K562 (cell line): ENCODE results near the gene ARHGAP32. TPM values are rescaled to one million over a fixed set of nuclear protein-coding genes. Genes with fewer than 3 reads are reported as not detected.

Source experiments
- ATAC-seq: fragments of 200-7000 bp; cut with Tn5 transposase; 3 replicates; pipeline ENCODE4 v1.9.1; 2020; ENCODE audit warnings: moderate library complexity
- BruUV-seq: library from RNA; stranded (reverse); fragments of 400-500 nt; replicated peaks from 2 replicates; lab custom pipeline; 2021; lab: Mats Ljungman, UMichigan
- CTCF ChIA-PET: fragments of 300-600 bp; formaldehyde crosslinking; extraction: SDS; loops from one replicate; lab custom pipeline; 2021; ENCODE audit warnings: low intra/inter-chr PET ratio; lab: Yijun Ruan, JAX
- POLR2A ChIA-PET: fragments of 300-600, 350-650 bp; sonication (Branson Sonifier 250); formaldehyde crosslinking; extraction: SDS; loops from one replicate; lab custom pipeline; 2021; ENCODE audit warnings: antibody characterized with exemption, inconsistent platforms; lab: Yijun Ruan, JAX
- DNase-seq, 4 experiments: peaks; one replicate each; pipeline versions ENCODE4 v3.0.0 to v3.0.0-alpha.2; 2011 to 2018; ENCODE audit warnings: low spot score in 3 of 4, mixed read lengths in 3 of 4; ENCODE audit errors: extremely low read depth in 1 of 4
- FAIRE-seq: peaks from 2 replicates; lab custom pipeline; 2011; peaks lifted over from hg19 to GRCh38; lab: Jason Lieb, UNC
- H2AFZ ChIP-seq: 2 replicates; pipeline ENCODE4 v1.6.0; 2011; ENCODE audit warnings: low read depth, low read length, control low read depth, inconsistent platforms
- H3K27ac ChIP-seq: fragments of 200-600 bp; 3 replicates; pipeline ENCODE4 v1.8.0; 2011; ENCODE audit warnings: low read depth, mild to moderate bottlenecking, control low read depth, inconsistent platforms, low read length, moderate library complexity, mixed read lengths; ENCODE audit errors: extremely low read depth
- H3K27me3 ChIP-seq, 2 experiments: fragments of 300-600 bp in 1 of 2; 2 replicates in 1 of 2; 3 replicates in 1 of 2; pipeline versions ENCODE4 v1.6.0 to v1.8.0; 2011; ENCODE audit warnings: inconsistent platforms in 2 of 2, low read length in 2 of 2, mild to moderate bottlenecking in 1 of 2, mixed read lengths in 1 of 2, moderate library complexity in 1 of 2; ENCODE audit not compliant: control insufficient read depth in 2 of 2, insufficient read depth in 2 of 2
- H3K36me3 ChIP-seq: fragments of 300-600 bp; 3 replicates; pipeline ENCODE4 v1.8.0; 2011; ENCODE audit warnings: mild to moderate bottlenecking, low read length, inconsistent platforms; ENCODE audit not compliant: control insufficient read depth, insufficient read depth
- H3K4me1 ChIP-seq, 2 experiments: fragments of 200-600 bp in 1 of 2; replicated peaks in 1 of 2; 2 replicates in 1 of 2; 3 replicates in 1 of 2; pipeline versions ENCODE4 v1.5.1 to v1.8.0; 2011; ENCODE audit warnings: inconsistent platforms in 2 of 2, low read length in 2 of 2, mild to moderate bottlenecking in 1 of 2, mixed read lengths in 1 of 2, moderate library complexity in 1 of 2; ENCODE audit not compliant: control insufficient read depth in 2 of 2, insufficient read depth in 2 of 2
- H3K4me2 ChIP-seq: 2 replicates; pipeline ENCODE4 v1.6.1; 2011; ENCODE audit warnings: low read length, control low read depth, inconsistent platforms, mixed read lengths; ENCODE audit not compliant: insufficient read depth
- H3K4me3 ChIP-seq: fragments of 200-600 bp; sonication (generic), shearing (Covaris generic); 2 replicates; pipeline ENCODE4 v1.5.1; 2016; ENCODE audit warnings: control low read depth, inconsistent platforms
- H3K79me2 ChIP-seq: fragments of 200-600 bp; 3 replicates; pipeline ENCODE4 v1.8.0; 2011; ENCODE audit warnings: low read length, inconsistent platforms; ENCODE audit not compliant: control insufficient read depth, insufficient read depth
- H3K9ac ChIP-seq, 2 experiments: 2 replicates each; pipeline versions ENCODE4 v1.6.0 to v1.6.1; 2011; ENCODE audit warnings: low read depth in 2 of 2, low read length in 2 of 2, control low read depth in 1 of 2, inconsistent platforms in 1 of 2, mild to moderate bottlenecking in 1 of 2, mixed read lengths in 1 of 2; ENCODE audit not compliant: insufficient read depth in 1 of 2
- H3K9me1 ChIP-seq: one replicate; pipeline ENCODE4 v1.6.0; 2011; ENCODE audit warnings: inconsistent platforms, mild to moderate bottlenecking, low read length, moderate library complexity; ENCODE audit not compliant: control insufficient read depth, insufficient read depth
- H3K9me3 ChIP-seq: replicated peaks from 2 replicates; pipeline ENCODE4 v1.5.1; 2011; ENCODE audit warnings: low read depth, low read length, inconsistent platforms; ENCODE audit not compliant: control insufficient read depth, insufficient read depth
- H4K20me1 ChIP-seq: replicated peaks from 2 replicates; pipeline ENCODE4 v1.6.1; 2011; ENCODE audit warnings: low read length, inconsistent platforms, mixed read lengths; ENCODE audit not compliant: control insufficient read depth, insufficient read depth
- BCOR ChIP-seq: fragments of 450-650 bp; IDR thresholded peaks from 2 replicates; pipeline ENCODE4 v1.6.1; 2016
- CBX5 ChIP-seq: IDR thresholded peaks from 2 replicates; pipeline ENCODE4 v1.6.1; 2014; ENCODE audit warnings: low read depth, borderline replicate concordance
- ETV6 ChIP-seq, 3 experiments: fragments of 150-350 bp in 1 of 3; sonication (generic) in 1 of 3; formaldehyde crosslinking in 1 of 3; IDR thresholded peaks; 2 replicates each; pipeline versions ENCODE4 v1.6.1 to v1.8.0; 2014 to 2022; ENCODE audit warnings: borderline replicate concordance in 2 of 3, low read depth in 2 of 3, antibody characterized with exemption in 1 of 3, low read length in 1 of 3, mild to moderate bottlenecking in 1 of 3, missing genetic modification reagents in 1 of 3
- MTA3 ChIP-seq: fragments of 450-650 bp; formaldehyde crosslinking; IDR thresholded peaks from 2 replicates; pipeline ENCODE4 v1.6.1; 2017; ENCODE audit warnings: mild to moderate bottlenecking, borderline replicate concordance
- PHF20 ChIP-seq: fragments of 450-650 bp; IDR thresholded peaks from 2 replicates; pipeline ENCODE4 v1.6.1; 2018; ENCODE audit not compliant: partially characterized antibody
- RB1 ChIP-seq: fragments of 450-650 bp; IDR thresholded peaks from 2 replicates; pipeline ENCODE4 v1.6.1; 2017; ENCODE audit warnings: low read depth, mild to moderate bottlenecking
- TAF7 ChIP-seq: fragments of 450-650 bp; IDR thresholded peaks from 2 replicates; pipeline ENCODE4 v1.6.1; 2016; ENCODE audit warnings: missing genetic modification characterization, missing compliant biosample characterization
- ZNF140 ChIP-seq: fragments of 250-450 bp; sonication (Bioruptor Pico); IDR thresholded peaks from 2 replicates; pipeline ENCODE4 v1.8.0; 2021; ENCODE audit warnings: moderate library complexity, mild to moderate bottlenecking, inconsistent platforms
- WGBS: fragments of 100-300 bp; shearing (Covaris generic); methylation state at CpG from one replicate; pipeline ENCODE4 v1.1.6; 2016; ENCODE audit warnings: low coverage, mixed read lengths; ENCODE audit not compliant: insufficient coverage; ENCODE audit errors: missing lambda C conversion rate; 5-methylcytosine and 5-hydroxymethylcytosine counted together
- in situ Hi-C: fragments of 300-500 bp; cut with MboI; formaldehyde crosslinking; loops from 4 replicates; pipeline ENCODE4 v1.15.0; 2018; ENCODE audit warnings: inconsistent platforms, mixed read lengths
- intact Hi-C: fragments of 100-400 bp; cut with micrococcal nuclease; formaldehyde crosslinking; loops from 2 replicates; pipeline ENCODE4 v1.14.2; 2022
- polyA plus RNA-seq, 8 experiments: library from polyadenylated mRNA; depleted of rRNA in 4 of 8; stranded (reverse) in 5 of 8; unstranded in 3 of 8; fragments of >200 nt; fragmentation: Nextera tagmentation in 2 of 8; fragmentation: Illumina TruSeq in 1 of 8; extraction: Ambion mirVana in 2 of 8; extraction: Trizol in 1 of 8; gene quantifications; 2 replicates each; pipeline versions ENCODE4 v1.2.1 to v1.2.3, GENCODE V29; 2011 to 2014; ENCODE audit warnings: inconsistent platforms in 1 of 8, missing spikeins in 1 of 8
- total RNA-seq, 7 experiments: library from RNA; depleted of rRNA in 6 of 7; stranded (reverse); fragments of >200 nt in 6 of 7; fragmentation: Illumina TruSeq in 2 of 7; extraction: Trizol in 2 of 7; gene quantifications; 2 replicates each; pipeline versions ENCODE4 v1.2.1 to v1.2.3, GENCODE V29; 2011 to 2021; ENCODE audit warnings: low replicate concordance in 1 of 7
- TF ChIP-seq, protein P1 (sequence below), 2 experiments: fragments of 450-650 bp; conservative IDR thresholded peaks; 2 replicates each; pipeline ENCODE4 v1.6.1; 2017; ENCODE audit warnings: mild to moderate bottlenecking in 2 of 2, moderate library complexity in 2 of 2
- TF ChIP-seq, protein P2 (sequence below), 2 experiments: IDR thresholded peaks; 2 replicates each; pipeline ENCODE4 v1.6.1; 2011; ENCODE audit warnings: borderline replicate concordance in 1 of 2, control low read depth in 1 of 2, low read depth in 1 of 2, low read length in 1 of 2, mild to moderate bottlenecking in 1 of 2, mixed read lengths in 1 of 2, moderate library complexity in 1 of 2; ENCODE audit not compliant: insufficient read depth in 1 of 2, insufficient read length in 1 of 2, poor library complexity in 1 of 2, severe bottlenecking in 1 of 2; ENCODE audit errors: extremely low read depth in 1 of 2
- TF ChIP-seq, protein P3 (sequence below): fragments of 250-450 bp; sonication (Bioruptor Pico); IDR thresholded peaks from 2 replicates; pipeline ENCODE4 v1.4.0; 2020; ENCODE audit warnings: mild to moderate bottlenecking, moderate library complexity

The ARHGAP32 gene
- total and polyA plus RNA-seq, 9 of the 15 experiments (the other 6 are each of a cell fraction or from before 2014, with no cell fraction given): 0.18 TPM; not detected in 8

DNA sequence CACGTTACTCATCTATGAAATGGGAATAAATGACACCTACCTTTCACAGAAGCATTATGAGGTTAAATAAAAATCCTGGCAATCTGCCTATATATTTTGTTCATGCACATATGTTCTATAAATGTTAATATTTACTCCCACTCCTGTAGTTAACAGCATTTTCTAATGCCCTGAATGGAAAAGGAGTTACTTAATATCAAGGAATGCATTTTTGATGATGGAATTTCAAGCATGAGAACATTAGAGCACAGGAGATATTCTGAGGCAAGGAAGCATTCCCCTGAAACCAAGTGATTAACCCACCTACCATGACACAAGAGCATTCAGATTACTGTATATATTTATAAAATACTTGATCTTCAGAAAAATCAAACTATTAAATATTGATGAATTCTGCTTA lies 102.1 kb downstream of the ARHGAP32 start (continued):
- TF ChIP-seq ETV6 (IDR thresholded peaks at IDR 0.05; ENCODE audit: borderline replicate concordance in 1 of 2, low read depth in 2 of 2, low read length in 1 of 2) (no peak), ETV6 (CRISPR knock-in tag; IDR thresholded peaks at IDR 0.05; ENCODE audit: borderline replicate concordance) (no peak)

DNA sequence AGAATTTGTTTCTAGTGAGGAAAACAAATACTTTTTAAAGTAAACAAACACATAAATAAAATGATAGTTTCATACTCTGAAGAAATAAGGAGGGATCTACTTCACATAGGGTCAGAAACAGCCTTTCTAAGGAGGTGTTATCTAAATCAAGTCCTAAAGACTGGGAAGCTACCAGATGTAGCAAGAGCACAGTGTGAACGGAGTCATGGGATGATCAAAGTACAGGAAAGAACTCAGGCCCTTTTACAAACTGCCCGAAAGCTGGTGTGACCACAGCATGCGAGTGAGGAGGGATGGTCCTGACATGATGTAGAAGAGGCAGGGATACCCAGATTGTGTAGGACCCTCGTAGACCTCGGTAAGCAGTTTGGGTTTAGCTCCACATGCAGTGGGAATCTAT lies 102.8 kb downstream of the ARHGAP32 start:
- no peaks in the 10 kb centered on the region for H3K4me1 ChIP-seq
- no peak for TF ChIP-seq BCOR
- TF ChIP-seq RB1: no peak
- TF ChIP-seq, protein P1, sequence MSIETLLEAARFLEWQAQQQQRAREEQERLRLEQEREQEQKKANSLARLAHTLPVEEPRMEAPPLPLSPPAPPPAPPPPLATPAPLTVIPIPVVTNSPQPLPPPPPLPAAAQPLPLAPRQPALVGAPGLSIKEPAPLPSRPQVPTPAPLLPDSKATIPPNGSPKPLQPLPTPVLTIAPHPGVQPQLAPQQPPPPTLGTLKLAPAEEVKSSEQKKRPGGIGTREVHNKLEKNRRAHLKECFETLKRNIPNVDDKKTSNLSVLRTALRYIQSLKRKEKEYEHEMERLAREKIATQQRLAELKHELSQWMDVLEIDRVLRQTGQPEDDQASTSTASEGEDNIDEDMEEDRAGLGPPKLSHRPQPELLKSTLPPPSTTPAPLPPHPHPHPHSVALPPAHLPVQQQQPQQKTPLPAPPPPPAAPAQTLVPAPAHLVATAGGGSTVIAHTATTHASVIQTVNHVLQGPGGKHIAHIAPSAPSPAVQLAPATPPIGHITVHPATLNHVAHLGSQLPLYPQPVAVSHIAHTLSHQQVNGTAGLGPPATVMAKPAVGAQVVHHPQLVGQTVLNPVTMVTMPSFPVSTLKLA (conservative IDR thresholded peaks at IDR 0.05): no peak
- no peak for TF ChIP-seq MTA3
- no peak for TF ChIP-seq PHF20
- TF ChIP-seq CBX5: no peak
- TF ChIP-seq, protein P2, sequence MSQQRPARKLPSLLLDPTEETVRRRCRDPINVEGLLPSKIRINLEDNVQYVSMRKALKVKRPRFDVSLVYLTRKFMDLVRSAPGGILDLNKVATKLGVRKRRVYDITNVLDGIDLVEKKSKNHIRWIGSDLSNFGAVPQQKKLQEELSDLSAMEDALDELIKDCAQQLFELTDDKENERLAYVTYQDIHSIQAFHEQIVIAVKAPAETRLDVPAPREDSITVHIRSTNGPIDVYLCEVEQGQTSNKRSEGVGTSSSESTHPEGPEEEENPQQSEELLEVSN (IDR thresholded peaks at IDR 0.05; ENCODE audit: borderline replicate concordance in 1 of 2, extremely low read depth in 1 of 2, insufficient read depth in 1 of 2, insufficient read length in 1 of 2, low read depth in 1 of 2, low read length in 1 of 2, poor library complexity in 1 of 2, severe bottlenecking in 1 of 2): no peak
- TF ChIP-seq, protein P3, sequence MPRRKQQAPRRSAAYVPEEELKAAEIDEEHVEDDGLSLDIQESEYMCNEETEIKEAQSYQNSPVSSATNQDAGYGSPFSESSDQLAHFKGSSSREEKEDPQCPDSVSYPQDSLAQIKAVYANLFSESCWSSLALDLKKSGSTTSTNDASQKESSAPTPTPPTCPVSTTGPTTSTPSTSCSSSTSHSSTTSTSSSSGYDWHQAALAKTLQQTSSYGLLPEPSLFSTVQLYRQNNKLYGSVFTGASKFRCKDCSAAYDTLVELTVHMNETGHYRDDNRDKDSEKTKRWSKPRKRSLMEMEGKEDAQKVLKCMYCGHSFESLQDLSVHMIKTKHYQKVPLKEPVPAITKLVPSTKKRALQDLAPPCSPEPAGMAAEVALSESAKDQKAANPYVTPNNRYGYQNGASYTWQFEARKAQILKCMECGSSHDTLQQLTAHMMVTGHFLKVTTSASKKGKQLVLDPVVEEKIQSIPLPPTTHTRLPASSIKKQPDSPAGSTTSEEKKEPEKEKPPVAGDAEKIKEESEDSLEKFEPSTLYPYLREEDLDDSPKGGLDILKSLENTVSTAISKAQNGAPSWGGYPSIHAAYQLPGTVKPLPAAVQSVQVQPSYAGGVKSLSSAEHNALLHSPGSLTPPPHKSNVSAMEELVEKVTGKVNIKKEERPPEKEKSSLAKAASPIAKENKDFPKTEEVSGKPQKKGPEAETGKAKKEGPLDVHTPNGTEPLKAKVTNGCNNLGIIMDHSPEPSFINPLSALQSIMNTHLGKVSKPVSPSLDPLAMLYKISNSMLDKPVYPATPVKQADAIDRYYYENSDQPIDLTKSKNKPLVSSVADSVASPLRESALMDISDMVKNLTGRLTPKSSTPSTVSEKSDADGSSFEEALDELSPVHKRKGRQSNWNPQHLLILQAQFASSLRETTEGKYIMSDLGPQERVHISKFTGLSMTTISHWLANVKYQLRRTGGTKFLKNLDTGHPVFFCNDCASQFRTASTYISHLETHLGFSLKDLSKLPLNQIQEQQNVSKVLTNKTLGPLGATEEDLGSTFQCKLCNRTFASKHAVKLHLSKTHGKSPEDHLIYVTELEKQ (CRISPR knock-in tag): no peak
- no peak for TF ChIP-seq TAF7
- no peak for TF ChIP-seq ZNF140 (CRISPR knock-in tag)
- H3K9me1 ChIP-seq: no peaks in the 10 kb centered on the region
- BruUV-seq: no TSS peak
- H4K20me1 ChIP-seq: no peaks in the 10 kb centered on the region
- H3K36me3 ChIP-seq: no peaks in the 10 kb centered on the region
- H3K4me2 ChIP-seq: no peak overlapping the region
- ChIA-PET CTCF (no interaction called here), POLR2A (interaction anchor here (0.6 kb wide), 1 partner anchor 805 kb away, joined by 3 read pairs; no protein-coding TSS in a partner anchor)
- intact Hi-C loops: no loop called here
- ATAC-seq (no peak), DNase-seq (no peak), FAIRE-seq (no peak)
- no peak overlapping the region for H3K9ac ChIP-seq
- H3K9me3 ChIP-seq: no peaks in the 10 kb centered on the region
- H3K79me2 ChIP-seq: no peaks in the 10 kb centered on the region
- no peak overlapping the region for H2AFZ ChIP-seq
- no peaks in the 10 kb centered on the region for H3K27me3 ChIP-seq
- H3K4me3 ChIP-seq: no peak overlapping the region
- in situ Hi-C loops: no loop called here
- 0% methylated on average over 5 of the region's 5 CpGs for WGBS
- no peak overlapping the region for H3K27ac ChIP-seq
